HG03558 (cell line): ENCODE measurements around the gene TSPAN32.
"Not testable (repeated sequence)": the region's sequence is repeated elsewhere in the genome, so short reads cannot be mapped to it uniquely, and the experiment has no call there.

Source experiments
- ATAC-seq: cut with Tn5 transposase; IDR thresholded peaks from one replicate; pipeline ENCODE4 v1.9.1; 2021; ENCODE audit warnings: moderate number of reproducible peaks; ENCODE audit not compliant: unreplicated experiment; ENCODE audit errors: extremely low read depth

The TSPAN32 gene

DNA sequence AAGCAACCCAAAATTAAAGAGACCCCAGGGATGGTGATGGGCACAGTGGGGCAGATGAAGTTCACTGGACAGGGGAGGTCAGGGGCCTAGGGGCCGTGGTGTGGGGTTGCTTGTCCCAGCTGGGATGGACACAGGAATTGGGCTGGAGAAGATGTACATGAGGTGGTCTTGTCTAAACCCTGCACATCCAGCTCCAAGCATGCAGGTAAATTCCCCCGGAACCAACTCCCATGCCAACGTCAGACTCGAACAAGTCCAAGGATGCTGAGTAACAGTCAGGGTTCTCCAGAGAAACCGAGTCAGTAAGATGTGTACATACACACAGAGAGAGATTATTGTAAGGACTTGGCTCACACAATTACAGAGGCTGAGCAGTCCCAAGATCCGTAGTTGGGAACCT lies 28.9 kb downstream of the TSPAN32 start:
- no peak for ATAC-seq

DNA sequence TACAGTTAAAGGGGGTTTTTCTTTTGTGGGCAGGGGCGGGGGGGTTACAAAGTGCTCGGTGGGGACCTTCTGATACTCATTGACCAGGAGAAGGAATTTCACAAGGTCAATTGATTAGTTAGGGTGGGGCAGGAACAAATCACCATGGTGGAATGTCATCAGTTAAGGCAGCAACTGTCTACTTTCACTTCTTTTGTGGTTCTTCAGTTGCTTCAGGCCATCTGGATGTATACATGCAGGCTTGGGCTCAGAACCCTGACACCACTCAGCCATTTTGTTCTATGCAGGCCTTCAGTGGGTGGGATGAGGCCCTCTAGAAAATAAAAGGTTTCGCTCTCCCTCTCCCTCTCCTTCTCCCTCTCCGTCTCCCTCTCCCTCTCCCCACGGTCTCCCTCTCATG lies 29.6 kb downstream of the TSPAN32 start:
- no peak for ATAC-seq

DNA sequence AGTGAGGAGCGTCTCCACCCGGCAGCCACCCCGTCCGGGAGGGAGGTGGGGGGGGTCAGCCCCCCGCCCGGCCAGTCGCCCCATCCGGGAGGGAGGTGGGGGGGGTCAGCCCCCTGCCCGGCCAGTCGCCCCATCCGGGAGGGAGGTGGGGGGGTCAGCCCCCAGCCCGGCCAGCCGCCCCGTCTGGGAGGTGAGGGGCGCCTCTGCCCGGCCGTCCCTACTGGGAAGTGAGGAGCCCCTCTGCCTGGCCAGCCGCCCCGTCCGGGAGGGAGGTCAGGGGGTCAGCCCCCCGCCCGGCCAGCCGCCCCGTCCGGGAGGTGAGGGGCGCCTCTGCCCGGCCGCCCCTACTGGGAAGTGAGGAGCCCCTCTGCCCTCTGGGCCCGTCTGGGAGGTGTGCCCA lies 30.8 kb downstream of the TSPAN32 start:
- not testable (repeated sequence) for ATAC-seq

DNA sequence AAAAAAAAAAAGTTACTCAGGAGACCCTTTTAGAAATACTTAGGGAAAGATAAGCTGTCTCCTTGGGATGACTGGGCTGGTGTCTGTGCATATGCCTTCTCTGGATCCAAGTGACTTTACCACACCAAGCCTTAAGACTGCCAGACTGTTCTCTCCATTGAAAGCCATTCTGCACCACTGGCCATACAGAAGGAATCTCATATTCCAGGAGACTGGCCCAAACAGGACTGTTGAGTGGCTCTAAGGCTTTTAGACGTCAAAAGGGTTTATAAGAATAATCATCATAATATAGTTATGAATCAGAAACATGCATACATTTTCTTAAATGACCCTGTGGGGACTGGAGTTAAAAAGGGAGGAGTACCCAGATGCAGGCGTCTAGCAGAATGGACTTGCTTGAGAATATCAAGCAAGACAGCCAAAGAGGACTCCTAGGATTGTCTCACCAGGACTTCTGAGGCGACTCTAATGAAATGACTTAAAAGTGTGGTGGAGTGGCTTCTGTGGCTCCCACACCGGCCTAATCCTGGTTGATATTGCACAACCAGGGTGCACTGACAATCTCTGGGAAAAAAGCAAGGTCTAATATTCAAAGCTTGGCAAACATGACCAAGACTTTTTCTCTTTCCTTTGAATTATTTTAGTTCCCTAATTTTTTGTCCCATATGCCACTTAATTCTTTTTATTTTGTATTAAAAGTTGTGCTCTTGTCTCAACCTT lies 31.8 kb downstream of the TSPAN32 start:
- not testable (repeated sequence) for ATAC-seq

DNA sequence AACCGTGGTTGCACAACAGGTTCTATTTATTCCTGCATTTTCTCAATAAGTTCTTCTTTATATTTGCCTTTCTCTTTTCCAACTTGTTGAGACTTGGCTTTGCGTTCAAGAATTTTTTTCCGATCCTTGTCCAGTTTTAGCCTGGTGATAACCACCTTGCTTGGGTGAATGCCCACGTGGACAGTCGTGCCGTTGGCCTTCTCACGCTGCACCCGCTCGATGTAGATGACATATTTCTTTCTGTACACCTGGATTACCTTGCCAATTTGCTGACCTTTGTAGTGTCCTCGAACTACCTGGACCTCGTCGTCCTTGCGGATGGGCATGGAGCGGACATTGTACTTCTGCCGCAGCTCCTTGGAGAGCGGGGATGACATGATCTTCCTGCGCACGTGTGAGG lies 33.5 kb downstream of the TSPAN32 start:
- ATAC-seq = not testable (repeated sequence)

DNA sequence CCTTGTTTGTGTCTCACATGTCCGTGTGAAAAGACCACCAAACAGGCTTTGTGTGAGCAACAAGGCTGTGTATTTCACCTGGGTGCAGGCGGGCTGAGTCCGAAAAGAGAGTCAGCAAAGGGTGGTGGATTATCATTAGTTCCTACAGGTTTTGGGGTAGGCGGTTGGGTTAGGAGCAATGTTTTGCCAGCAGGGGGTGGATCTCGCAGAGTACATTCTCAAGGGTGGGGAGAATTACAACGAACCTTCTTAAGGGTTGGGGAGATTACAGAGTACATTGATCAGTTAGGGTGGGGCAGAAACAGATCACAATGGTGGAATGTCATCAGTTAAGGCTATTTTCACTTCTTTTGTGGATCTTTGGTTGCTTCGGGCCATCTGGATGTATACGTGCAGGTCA lies 36.9 kb downstream of the TSPAN32 start:
- not testable (repeated sequence) for ATAC-seq

DNA sequence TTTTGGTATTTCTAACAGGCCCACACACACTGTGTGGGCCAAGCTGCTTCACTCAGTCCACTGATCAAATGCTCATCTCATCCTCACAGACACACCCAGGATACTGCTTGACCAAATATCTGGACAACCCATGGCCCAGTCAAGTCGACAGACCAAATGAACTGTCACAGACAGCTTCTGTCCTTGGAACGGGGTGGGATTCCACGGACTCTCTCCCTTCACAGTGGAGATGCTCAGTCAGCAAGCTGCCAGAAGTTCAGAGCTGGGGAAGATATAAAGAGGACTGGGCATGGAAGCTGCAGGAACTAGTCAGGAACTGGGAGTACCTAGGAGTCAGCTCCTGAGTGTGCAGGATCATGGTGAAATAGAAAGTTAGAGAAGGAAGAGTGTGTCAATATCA lies 40.7 kb downstream of the TSPAN32 start:
- ATAC-seq = no peak

DNA sequence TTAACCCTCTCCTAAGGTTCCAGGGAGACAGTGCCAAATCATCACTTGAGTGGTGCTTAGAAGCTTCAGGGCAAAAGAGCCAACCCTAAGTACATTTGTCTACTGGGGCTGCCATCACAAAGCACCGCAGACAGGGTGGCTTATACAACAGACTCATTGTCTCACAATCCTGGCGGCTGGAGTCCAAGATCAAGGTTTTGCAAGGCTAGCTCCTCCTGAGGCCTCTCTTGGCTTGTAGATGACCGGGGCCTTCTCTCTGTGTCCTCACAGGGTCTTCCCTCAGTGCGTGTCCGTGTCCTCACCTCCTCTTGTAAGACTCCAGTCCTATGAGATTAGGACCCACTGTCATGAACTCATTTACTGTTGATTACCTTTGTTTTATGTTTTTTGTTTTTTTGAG lies 41.2 kb downstream of the TSPAN32 start:
- no peak for ATAC-seq

DNA sequence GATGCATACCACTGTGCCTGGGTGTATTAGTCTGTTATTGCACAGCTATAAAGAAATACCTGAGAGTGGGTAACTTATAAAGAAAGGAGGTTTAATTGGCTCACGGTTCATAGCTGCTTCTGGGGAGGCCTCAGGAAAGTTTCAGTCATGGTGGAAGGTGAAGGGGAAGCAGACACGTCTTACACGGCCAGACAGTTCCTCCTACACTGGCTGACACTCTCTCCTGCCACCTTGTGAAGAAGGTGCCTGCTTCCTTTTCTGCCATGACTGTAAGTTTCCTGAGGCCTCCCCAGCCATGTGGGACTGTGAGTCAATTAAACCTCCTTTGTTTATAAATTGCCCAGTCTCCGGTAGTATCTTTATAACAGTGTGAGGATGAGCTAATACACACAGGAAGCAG lies 41.7 kb downstream of the TSPAN32 start:
- no peak for ATAC-seq

DNA sequence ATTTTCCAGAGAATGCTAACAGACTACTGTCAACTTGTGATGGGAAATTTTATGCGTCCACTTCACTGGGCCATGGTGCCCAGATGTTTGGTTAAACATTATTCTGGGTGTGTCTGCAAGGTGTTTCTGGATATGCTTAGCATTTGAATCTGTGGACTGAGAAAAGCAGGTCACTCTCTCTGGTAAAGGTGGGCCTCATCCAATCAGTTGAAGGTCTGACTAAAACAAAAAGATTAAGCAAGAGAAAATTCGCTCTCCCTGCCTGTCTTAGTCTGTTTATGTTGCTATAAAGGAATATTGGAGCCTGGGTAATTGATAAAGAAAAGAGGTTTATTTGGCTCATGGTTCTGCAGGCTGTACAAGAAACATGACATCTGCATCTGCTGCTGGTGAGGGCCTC lies 43.2 kb downstream of the TSPAN32 start:
- ATAC-seq = no peak

DNA sequence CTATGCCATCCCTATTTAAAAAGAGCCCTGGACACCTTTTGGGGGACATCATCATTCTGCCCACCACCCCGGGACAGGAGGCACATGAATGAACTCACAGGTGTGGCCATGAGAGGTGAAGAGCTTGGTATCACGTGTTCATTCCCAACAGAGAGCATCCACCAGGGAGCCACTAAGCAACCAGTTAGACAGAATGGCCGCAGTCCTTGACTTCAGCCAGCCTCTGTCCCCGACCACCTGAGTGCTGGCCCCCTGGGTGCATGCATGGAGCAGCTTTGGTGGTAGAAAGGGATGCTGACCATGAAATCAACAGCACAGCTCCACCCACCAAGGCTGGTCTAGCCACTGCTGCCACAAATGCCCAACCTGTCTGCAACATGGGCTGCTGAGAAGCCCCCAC lies 44.2 kb downstream of the TSPAN32 start:
- ATAC-seq = no peak

DNA sequence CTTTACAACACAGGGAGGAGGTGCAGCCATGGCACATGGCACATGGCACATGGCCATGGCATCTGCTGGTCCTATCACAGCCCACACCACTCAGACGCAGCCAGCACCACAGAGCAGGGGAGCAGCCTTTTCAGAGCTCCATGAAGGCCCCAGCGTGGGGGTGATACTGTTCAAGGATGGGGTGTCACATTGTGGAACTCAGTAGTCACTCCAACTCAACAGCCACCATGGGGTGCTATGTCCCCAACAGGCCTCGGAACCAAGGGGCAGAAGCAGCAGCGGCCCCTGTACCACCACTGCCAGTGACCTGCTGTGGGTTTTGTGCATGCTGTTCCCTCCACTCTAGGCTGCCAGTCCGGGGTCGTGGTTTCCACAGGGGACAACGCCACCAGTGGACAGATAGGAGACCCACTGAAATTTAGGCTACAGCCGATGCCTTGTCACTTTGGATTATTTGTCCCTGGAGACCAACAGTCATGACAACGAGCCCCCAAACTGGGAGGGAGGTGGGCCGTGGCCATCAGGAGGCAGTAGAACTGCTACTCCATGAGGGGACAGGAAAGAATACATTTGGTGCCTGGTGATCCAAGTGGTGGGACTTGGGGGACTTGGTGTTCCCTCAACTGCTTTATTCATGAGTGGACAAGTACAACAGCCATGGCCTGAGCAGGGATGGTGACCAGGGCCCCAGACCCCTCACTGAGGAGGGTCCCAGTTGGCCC lies 44.9 kb downstream of the TSPAN32 start:
- no peak for ATAC-seq

DNA sequence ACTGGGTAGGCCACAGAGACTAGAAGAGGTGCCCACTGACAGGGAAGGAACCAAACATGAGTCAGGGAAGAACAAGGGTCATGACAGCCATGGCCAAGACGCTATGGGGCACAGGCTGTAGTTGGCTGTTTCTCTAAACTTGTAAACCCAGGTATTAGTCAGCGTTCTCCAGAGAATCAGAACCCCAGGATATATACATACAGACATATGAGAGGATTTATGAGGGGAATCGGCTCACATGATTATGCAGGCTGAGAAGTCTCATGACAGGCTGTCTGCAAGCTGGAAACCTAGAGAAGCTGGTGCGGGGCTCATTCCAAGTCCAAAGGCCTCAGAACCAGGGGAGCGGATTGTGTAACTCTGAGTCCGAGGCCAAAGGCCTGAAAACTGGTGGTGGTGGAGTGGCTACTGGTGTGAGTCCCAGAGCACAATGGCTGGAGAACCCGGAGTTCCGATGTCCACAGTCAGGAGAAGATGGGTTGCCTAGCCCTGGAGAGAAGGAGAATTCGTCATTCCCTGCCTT lies 45.6 kb downstream of the TSPAN32 start:
- ATAC-seq = no peak

DNA sequence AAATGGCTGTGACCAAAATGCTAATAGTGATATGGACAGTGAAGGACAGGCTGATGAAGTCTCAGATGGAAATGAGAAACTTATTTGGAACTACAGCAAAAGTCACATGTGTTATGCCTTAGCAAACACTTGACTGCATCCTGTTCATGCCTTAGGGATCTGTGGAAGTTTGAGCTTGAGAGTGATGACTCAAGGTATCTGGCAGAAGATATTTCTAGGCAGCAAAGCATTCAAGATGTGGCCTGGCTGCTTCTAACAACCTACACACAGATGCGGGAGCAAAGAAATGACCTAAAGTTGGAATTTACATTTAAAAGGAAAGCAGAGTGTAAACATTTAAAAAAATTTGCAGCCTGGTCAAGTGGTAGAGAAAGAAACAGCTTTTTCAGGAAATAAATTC lies 47.2 kb downstream of the TSPAN32 start:
- ATAC-seq = no peak

DNA sequence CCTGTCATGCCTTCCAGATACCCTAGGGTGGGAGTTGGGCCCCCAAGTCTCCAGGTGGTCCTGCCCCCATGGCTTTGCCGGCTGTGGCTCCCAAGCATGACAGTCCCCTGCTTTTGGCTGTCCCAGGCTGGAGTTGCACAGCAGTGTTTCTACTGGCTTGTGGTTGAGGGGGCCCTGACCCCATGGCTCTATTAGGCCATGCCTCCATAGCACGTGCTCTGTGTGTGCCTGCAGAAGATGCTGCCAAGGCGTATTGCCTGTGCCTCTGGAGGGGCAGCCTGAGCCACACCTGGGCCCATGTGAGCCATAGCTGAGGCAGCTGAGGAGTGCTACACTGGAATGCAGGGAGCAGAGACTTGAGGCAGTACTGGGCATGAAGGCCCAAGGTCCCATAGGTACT lies 49.9 kb downstream of the TSPAN32 start:
- ATAC-seq = no peak

DNA sequence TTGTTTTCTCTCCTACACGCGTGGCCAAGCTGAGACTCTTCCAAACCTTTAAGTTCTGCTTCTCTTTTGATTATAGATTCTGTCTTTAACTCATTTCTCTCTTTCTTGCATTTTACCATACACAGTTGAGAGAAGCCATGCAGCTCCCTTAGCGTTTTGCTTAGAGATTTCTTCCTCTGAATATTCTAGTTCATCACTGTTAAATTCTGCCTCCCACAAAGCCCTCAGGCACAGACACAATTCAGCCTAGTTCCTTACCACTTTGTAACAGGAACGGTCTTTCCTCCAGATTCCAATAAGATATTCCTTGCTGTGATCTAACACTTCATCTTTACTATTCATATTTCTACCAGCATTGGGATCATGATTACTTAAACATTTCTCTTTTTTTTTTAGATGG lies 50.6 kb downstream of the TSPAN32 start:
- ATAC-seq = no peak

DNA sequence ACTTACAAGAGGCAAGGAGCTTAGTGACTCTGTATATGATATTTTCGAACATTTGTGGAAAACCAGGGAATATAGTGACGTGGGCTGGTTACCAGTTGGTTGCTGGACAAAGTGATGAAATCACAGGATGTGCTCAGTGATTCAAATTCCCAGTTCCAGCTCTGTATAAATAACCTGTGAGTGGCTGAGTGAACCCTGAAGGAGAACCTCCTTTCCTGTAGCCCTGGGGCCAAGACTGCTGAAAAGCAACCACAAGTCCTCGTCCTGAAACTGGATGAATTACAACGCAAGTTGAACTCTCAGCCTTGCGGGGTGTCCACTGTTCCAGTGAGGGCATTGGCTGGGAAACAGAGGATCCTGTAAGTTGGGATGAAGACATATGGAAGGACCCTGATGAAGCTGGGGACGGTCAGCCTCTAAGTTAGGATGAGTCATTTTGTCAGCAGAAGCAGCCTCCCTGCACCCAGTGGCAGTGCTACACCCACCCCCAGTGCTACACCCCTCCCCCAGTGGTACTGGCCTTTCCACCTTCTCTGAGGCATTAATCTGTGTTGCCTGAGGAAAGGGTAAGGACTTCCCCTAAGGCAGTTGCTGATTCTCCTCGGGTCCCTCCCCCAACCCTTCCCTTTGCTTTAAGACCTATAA lies 53.3 kb downstream of the TSPAN32 start:
- ATAC-seq = no peak

DNA sequence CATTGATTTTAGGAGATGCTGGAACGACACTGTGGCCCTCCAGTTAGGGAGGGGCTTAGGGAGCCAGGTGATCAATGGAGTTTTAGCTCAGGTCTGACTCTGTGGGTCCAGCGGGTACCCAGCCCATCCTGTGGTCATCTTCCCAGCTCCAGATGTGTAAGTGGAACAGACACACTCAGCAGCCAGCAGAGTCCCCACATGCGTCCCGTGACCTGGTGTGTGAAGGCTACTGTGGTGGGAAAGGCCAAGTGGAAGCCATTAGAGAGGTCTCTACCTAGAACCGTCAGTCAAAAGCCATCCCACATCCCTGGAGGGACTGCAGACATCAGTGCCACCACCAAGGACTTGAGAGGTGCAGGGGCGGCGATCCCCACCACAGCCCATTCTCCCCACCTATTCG lies 55.4 kb downstream of the TSPAN32 start:
- no peak for ATAC-seq

DNA sequence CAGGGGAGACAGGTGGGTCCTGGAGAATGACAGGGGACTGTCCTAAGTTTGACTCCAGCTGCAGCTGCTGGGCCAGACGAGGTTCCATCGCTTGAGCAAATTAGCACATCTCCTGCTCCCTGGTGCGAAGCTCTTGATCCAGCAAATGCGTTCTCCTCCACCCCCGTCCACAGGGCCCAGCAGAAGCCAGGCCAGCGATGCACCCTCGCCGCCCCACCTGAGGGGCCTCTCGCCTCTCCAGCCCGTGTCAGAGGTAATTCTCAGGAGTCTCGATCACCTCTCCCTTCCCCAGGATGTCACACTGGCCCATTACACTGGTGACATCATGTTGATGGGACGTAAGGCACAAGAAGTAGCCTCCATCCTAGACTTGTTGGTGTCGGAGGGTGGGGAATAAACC lies 55.8 kb downstream of the TSPAN32 start:
- not testable (repeated sequence) for ATAC-seq

DNA sequence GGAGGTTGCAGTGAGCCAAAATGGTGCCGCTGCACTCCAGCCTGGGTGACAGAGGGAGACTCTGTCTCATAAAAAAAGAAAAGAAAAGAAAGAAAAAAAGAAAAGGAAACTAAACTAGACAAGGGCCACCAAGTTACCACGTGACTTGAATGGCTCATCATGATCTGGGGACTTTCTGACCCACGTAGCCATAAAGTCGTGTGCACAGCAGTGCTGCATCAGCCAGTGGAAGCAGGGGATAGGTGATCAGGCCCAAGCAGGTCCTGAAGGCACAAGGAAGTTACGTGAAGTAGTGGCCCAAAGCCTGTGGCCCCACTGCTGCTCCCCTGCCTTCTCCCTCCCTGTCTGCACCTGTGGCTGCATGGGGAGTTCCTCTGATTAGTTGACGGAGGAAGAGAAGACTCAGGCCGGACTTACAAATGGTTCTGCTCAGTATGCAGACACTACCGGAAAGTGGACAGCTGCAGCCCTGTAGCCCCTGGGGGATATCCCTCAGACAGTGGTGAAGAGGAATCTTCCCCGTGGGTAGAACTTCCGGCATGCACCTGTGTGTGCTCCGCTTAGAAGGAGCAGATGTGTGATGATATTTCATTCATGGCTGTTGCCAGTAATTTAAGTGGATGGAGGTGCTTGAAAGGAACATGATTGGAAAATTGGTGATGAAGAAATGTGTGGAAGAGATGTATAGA lies 57.1 kb downstream of the TSPAN32 start:
- no peak for ATAC-seq

DNA sequence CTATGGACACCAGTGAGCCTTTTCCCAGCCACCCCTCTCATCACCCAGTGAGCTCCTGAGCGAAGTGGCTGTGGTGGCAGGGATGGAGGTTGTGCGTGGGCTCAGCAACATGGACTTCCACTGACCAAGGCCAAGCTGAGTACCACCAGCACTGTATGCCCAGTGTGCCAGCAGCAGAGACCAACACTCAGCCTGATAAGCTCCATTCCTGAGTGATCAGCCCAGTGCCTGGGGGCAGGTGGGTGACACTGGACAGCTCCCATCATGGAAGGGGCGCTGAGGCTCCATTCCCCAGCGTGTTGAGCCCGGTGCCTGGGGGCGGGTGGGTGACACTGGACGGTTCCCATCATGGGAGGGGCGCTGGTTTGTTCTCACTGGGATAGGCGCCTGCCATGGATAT lies 57.7 kb downstream of the TSPAN32 start:
- ATAC-seq = no peak
